ENCODE measurements around the gene EIF4EBP2. TPM values are rescaled to one million over a fixed set of nuclear protein-coding genes. Genes with fewer than 3 reads are reported as not detected.

The EIF4EBP2 gene
- total RNA-seq, 1 experiment from 2014 or later: 36.7 TPM

DNA sequence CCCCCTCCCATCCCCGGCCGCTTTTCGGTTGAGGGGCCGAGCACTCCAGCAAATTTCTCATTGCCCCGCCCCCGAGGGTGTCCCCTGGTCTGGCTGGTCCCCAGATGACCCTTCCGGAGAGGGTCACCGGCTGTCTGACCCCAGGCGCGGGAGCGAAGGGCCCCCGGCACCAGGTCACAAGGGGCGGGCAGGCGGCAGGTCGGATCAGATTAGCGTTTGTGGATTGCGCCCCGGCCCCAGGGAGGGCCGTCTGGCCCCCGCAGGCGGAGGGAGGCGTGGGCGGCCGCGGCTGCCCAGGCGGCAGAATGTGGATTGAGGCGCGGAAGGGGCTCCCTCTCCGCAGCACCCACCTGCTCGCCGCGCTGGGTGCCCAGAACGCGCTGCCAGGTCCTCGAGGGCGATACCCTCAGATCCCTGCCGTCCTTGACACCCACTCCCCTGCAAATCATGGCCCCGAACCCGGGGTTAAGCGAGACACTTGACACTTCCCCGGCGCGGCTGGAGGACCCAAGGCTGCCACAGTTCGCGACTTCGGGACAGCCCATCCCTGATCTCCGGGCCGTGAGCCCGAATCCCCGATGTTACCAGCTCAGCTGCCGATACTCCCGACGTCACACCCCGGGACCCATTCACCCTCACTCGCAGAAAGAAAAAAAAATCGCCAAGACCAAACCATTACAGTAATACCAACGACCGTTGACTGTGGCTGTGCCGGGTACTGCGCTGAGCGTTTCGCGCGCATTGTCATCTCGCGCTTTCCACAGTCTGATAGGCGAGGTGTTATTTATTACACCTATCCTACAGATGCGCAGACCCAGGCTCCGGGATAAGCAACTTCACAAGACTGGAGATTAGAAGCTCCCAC lies 36.6 kb downstream of the EIF4EBP2 start:
- intact Hi-C loops (cut with micrococcal nuclease): no loop called here
- Histone ChIP-seq H2AFZ (ENCODE audit: low read depth, low read length, poor library complexity, severe bottlenecking) (no peak overlapping the region), H3K79me2 (ENCODE audit: insufficient read depth, low read length) (no peaks in the 10 kb centered on the region), H3K27me3 (ENCODE audit: insufficient read depth, low read length) (no peaks in the 10 kb centered on the region), H3K4me2 (ENCODE audit: low read length) (no peak overlapping the region), H3K27ac (ENCODE audit: low read depth, low read length) (no peak overlapping the region), H3K4me1 (ENCODE audit: control insufficient read depth in 1 of 2, insufficient read depth in 2 of 2, low read length in 2 of 2) (peaks cover 0 to 6% of the 10 kb centered on the region in 2 experiments; a peak in 1 of 4 replicates), H4K20me1 (ENCODE audit: insufficient read depth) (no peaks in the 10 kb centered on the region), H3K9ac (ENCODE audit: low read length) (no peak overlapping the region), H3K9me3 (ENCODE audit: control insufficient read depth in 1 of 2, insufficient read depth in 1 of 2, low read depth in 1 of 2, low read length in 2 of 2) (no peaks in the 10 kb centered on the region), H3K4me3 (replicated peaks in 1 of 2; ENCODE audit: low read depth in 1 of 2, low read length in 2 of 2) (no peak overlapping the region), H3K9me2 (ENCODE audit: insufficient read depth) (no peaks in the 10 kb centered on the region), H3K36me3 (ENCODE audit: control insufficient read depth in 1 of 2, insufficient read depth in 2 of 2, low read length in 2 of 2) (no peaks in the 10 kb centered on the region)
- ChIA-PET RAD21 (ENCODE audit: low non-redundant PET in 1 of 2, low total read pairs in 2 of 2, uncharacterized antibody in 2 of 2, unreplicated experiment in 2 of 2) (no interaction called here), CTCF (no interaction called here), POLR2A (no interaction called here)
- DNase-seq (ENCODE audit: low read depth, low spot score) (no peak), ATAC-seq (no peak)
- no peak for TF ChIP-seq ZFX (IDR thresholded peaks at IDR 0.05)
- TF ChIP-seq YY1 (IDR thresholded peaks at IDR 0.05; ENCODE audit: extremely low read depth, insufficient replicate concordance, low read depth, low read length): no peak
- TF ChIP-seq, protein P1, sequence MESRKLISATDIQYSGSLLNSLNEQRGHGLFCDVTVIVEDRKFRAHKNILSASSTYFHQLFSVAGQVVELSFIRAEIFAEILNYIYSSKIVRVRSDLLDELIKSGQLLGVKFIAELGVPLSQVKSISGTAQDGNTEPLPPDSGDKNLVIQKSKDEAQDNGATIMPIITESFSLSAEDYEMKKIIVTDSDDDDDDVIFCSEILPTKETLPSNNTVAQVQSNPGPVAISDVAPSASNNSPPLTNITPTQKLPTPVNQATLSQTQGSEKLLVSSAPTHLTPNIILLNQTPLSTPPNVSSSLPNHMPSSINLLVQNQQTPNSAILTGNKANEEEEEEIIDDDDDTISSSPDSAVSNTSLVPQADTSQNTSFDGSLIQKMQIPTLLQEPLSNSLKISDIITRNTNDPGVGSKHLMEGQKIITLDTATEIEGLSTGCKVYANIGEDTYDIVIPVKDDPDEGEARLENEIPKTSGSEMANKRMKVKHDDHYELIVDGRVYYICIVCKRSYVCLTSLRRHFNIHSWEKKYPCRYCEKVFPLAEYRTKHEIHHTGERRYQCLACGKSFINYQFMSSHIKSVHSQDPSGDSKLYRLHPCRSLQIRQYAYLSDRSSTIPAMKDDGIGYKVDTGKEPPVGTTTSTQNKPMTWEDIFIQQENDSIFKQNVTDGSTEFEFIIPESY (IDR thresholded peaks at IDR 0.05; ENCODE audit: extremely low read depth, insufficient replicate concordance, low read length): no peak
- no peak for TF ChIP-seq EZH2phosphoT487 (IDR thresholded peaks at IDR 0.05; ENCODE audit: borderline replicate concordance)
- TF ChIP-seq, protein P2, sequence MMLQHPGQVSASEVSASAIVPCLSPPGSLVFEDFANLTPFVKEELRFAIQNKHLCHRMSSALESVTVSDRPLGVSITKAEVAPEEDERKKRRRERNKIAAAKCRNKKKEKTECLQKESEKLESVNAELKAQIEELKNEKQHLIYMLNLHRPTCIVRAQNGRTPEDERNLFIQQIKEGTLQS (IDR thresholded peaks at IDR 0.05): no peak
- TF ChIP-seq RAD21 (IDR thresholded peaks at IDR 0.05; ENCODE audit: low read depth): no peak
- TF ChIP-seq JUND (IDR thresholded peaks at IDR 0.05): no peak
- TF ChIP-seq POLR2A (IDR thresholded peaks at IDR 0.05; ENCODE audit: borderline replicate concordance, extremely low read depth, insufficient read depth, insufficient read length): no peak
- TF ChIP-seq SIN3A (IDR thresholded peaks at IDR 0.05; ENCODE audit: low read depth): no peak
- no peak for TF ChIP-seq EGR1 (IDR thresholded peaks at IDR 0.05; ENCODE audit: low read depth)
- TF ChIP-seq, protein P3, sequence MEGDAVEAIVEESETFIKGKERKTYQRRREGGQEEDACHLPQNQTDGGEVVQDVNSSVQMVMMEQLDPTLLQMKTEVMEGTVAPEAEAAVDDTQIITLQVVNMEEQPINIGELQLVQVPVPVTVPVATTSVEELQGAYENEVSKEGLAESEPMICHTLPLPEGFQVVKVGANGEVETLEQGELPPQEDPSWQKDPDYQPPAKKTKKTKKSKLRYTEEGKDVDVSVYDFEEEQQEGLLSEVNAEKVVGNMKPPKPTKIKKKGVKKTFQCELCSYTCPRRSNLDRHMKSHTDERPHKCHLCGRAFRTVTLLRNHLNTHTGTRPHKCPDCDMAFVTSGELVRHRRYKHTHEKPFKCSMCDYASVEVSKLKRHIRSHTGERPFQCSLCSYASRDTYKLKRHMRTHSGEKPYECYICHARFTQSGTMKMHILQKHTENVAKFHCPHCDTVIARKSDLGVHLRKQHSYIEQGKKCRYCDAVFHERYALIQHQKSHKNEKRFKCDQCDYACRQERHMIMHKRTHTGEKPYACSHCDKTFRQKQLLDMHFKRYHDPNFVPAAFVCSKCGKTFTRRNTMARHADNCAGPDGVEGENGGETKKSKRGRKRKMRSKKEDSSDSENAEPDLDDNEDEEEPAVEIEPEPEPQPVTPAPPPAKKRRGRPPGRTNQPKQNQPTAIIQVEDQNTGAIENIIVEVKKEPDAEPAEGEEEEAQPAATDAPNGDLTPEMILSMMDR (IDR thresholded peaks at IDR 0.05 in 2 of 3, conservative IDR thresholded peaks at IDR 0.05 in 1 of 3; ENCODE audit: borderline replicate concordance in 1 of 3, insufficient read depth in 1 of 3, low read depth in 2 of 3, low read length in 2 of 3): no peak
- no peak for TF ChIP-seq ZNF274 (IDR thresholded peaks at IDR 0.05; ENCODE audit: low read depth, low read length)
- no peak for TF ChIP-seq FOSL1 (IDR thresholded peaks at IDR 0.05; ENCODE audit: low read depth)
- no peak for TF ChIP-seq CBX3 (IDR thresholded peaks at IDR 0.05; ENCODE audit: low read depth)
- TF ChIP-seq, protein P4, sequence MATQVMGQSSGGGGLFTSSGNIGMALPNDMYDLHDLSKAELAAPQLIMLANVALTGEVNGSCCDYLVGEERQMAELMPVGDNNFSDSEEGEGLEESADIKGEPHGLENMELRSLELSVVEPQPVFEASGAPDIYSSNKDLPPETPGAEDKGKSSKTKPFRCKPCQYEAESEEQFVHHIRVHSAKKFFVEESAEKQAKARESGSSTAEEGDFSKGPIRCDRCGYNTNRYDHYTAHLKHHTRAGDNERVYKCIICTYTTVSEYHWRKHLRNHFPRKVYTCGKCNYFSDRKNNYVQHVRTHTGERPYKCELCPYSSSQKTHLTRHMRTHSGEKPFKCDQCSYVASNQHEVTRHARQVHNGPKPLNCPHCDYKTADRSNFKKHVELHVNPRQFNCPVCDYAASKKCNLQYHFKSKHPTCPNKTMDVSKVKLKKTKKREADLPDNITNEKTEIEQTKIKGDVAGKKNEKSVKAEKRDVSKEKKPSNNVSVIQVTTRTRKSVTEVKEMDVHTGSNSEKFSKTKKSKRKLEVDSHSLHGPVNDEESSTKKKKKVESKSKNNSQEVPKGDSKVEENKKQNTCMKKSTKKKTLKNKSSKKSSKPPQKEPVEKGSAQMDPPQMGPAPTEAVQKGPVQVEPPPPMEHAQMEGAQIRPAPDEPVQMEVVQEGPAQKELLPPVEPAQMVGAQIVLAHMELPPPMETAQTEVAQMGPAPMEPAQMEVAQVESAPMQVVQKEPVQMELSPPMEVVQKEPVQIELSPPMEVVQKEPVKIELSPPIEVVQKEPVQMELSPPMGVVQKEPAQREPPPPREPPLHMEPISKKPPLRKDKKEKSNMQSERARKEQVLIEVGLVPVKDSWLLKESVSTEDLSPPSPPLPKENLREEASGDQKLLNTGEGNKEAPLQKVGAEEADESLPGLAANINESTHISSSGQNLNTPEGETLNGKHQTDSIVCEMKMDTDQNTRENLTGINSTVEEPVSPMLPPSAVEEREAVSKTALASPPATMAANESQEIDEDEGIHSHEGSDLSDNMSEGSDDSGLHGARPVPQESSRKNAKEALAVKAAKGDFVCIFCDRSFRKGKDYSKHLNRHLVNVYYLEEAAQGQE (IDR thresholded peaks at IDR 0.05; ENCODE audit: low read depth): no peak
- TF ChIP-seq SP1 (IDR thresholded peaks at IDR 0.05; ENCODE audit: low read depth): no peak
- no peak for TF ChIP-seq CEBPB (IDR thresholded peaks at IDR 0.05; ENCODE audit: low read depth)
- TF ChIP-seq ELF1 (IDR thresholded peaks at IDR 0.05; ENCODE audit: borderline replicate concordance, low read depth): no peak
- no TSS peak for BruUV-seq (replicated peaks)

Data from HCT116 (cell line).